Coronary artery (tissue), 2 donors: ENCODE data around the gene CCBE1.

Experiments
- DNase-seq: peaks from one replicate; pipeline ENCODE4 v3.0.0-alpha.2; 2017; ENCODE audit warnings: low spot score
- H3K27ac ChIP-seq, 2 donors: fragments of 200-600 bp; sonication (generic); one replicate each; pipeline ENCODE4 v1.5.1; 2016 to 2019
- H3K4me3 ChIP-seq: fragments of 200-600 bp; sonication (generic); 2 replicates; pipeline ENCODE4 v1.5.1; 2016; ENCODE audit warnings: mild to moderate bottlenecking, moderate library complexity
- CTCF ChIP-seq: fragments of 200-600 bp; sonication (generic); IDR thresholded peaks from one replicate; pipeline ENCODE4 v1.5.1; 2019; ENCODE audit warnings: antibody characterized with exemption

Gene CCBE1

GRCh38 chr18:59515147-59515546 is 182.1 kb downstream of the CCBE1 start:
- DNase-seq, result no peak
- Histone ChIP-seq H3K4me3 (no peak overlapping the region), H3K27ac (no peak overlapping the region)
- no peak for TF ChIP-seq CTCF

GRCh38 chr18:59514203-59514602 is 183.0 kb downstream of the CCBE1 start:
- H3K4me3 ChIP-seq, result no peak overlapping the region
- DNase-seq, result peak; percentile 78
- no peak overlapping the region for H3K27ac ChIP-seq
- TF ChIP-seq CTCF, result no peak

GRCh38 chr18:59512025-59512755 is 185.0 kb downstream of the CCBE1 start:
- Histone ChIP-seq H3K27ac (no peak overlapping the region), H3K4me3 (no peak overlapping the region)
- no peak for DNase-seq
- TF ChIP-seq CTCF, result no peak

GRCh38 chr18:59509481-59510442 is 187.5 kb downstream of the CCBE1 start:
- Histone ChIP-seq H3K27ac (no peak overlapping the region), H3K4me3 (no peak overlapping the region)
- no peak for DNase-seq
- TF ChIP-seq CTCF, result no peak

GRCh38 chr18:59505356-59505755 is 191.9 kb downstream of the CCBE1 start:
- no peak for TF ChIP-seq CTCF
- H3K27ac ChIP-seq, result no peak overlapping the region

GRCh38 chr18:59502274-59503175 is 194.7 kb downstream of the CCBE1 start:
- no peak for TF ChIP-seq CTCF

More at GRCh38 chr18:59505356-59505755, 191.9 kb downstream of the CCBE1 start:
- no peak for DNase-seq
- no peak overlapping the region for H3K4me3 ChIP-seq

More at GRCh38 chr18:59502274-59503175, 194.7 kb downstream of the CCBE1 start:
- no peak overlapping the region for H3K4me3 ChIP-seq
- H3K27ac ChIP-seq, result peak overlapping the region in 1 of 2 donors; percentile 18
- no peak for DNase-seq
